CD4-positive, alpha-beta T cell treated with Interleukin-15 for 4 hours (primary cell): ENCODE results near the gene SLIT3.

Experiments used
- DNase-seq: peaks from one replicate; pipeline ENCODE4 v3.0.0-alpha.2; 2020; ENCODE audit warnings: low spot score

The SLIT3 gene

GRCh38 chr5:169104937-169105494 lies 195.9 kb downstream of the SLIT3 start:
- no peak for DNase-seq

- no peak for DNase-seq
Observed at GRCh38 chr5:169103586-169104181, 197.3 kb downstream of the SLIT3 start.

- no peak for DNase-seq
Observed at GRCh38 chr5:169101966-169102365, 199.0 kb downstream of the SLIT3 start.

GRCh38 chr5:169100735-169101075 lies 200.2 kb downstream of the SLIT3 start:
- DNase-seq = no peak

GRCh38 chr5:169099801-169100734 lies 200.9 kb downstream of the SLIT3 start:
- DNase-seq = no peak

GRCh38 chr5:169098331-169099121 lies 202.4 kb downstream of the SLIT3 start:
- no peak for DNase-seq

- DNase-seq = no peak
Observed at GRCh38 chr5:169097374-169098326, 203.3 kb downstream of the SLIT3 start.

GRCh38 chr5:169095976-169096375 lies 205.0 kb downstream of the SLIT3 start:
- DNase-seq = no peak

- DNase-seq = no peak
Observed at GRCh38 chr5:169095410-169095960, 205.5 kb downstream of the SLIT3 start.

- no peak for DNase-seq
Observed at GRCh38 chr5:169094586-169095409, 206.1 kb downstream of the SLIT3 start.

GRCh38 chr5:169091396-169091980 lies 209.5 kb downstream of the SLIT3 start:
- no peak for DNase-seq

- DNase-seq = no peak
Observed at GRCh38 chr5:169089343-169089742, 211.6 kb downstream of the SLIT3 start.

GRCh38 chr5:169088028-169088725 lies 212.8 kb downstream of the SLIT3 start:
- no peak for DNase-seq

- DNase-seq = no peak
Observed at GRCh38 chr5:169085636-169086035, 215.3 kb downstream of the SLIT3 start.

- DNase-seq = no peak
Observed at GRCh38 chr5:169085212-169085611, 215.7 kb downstream of the SLIT3 start.

GRCh38 chr5:169084775-169085174 lies 216.2 kb downstream of the SLIT3 start:
- DNase-seq = no peak

- DNase-seq = no peak
Observed at GRCh38 chr5:169083394-169084018, 217.4 kb downstream of the SLIT3 start.

GRCh38 chr5:169081000-169081724 lies 219.8 kb downstream of the SLIT3 start:
- DNase-seq = no peak
